HG02798 (cell line): Measurements from ENCODE around the gene MRPL27.

Experiments used
- ATAC-seq: cut with Tn5 transposase; IDR thresholded peaks from one replicate; pipeline ENCODE4 v1.9.1; 2021; ENCODE audit warnings: mild to moderate bottlenecking; ENCODE audit not compliant: unreplicated experiment, poor library complexity

The MRPL27 gene

DNA sequence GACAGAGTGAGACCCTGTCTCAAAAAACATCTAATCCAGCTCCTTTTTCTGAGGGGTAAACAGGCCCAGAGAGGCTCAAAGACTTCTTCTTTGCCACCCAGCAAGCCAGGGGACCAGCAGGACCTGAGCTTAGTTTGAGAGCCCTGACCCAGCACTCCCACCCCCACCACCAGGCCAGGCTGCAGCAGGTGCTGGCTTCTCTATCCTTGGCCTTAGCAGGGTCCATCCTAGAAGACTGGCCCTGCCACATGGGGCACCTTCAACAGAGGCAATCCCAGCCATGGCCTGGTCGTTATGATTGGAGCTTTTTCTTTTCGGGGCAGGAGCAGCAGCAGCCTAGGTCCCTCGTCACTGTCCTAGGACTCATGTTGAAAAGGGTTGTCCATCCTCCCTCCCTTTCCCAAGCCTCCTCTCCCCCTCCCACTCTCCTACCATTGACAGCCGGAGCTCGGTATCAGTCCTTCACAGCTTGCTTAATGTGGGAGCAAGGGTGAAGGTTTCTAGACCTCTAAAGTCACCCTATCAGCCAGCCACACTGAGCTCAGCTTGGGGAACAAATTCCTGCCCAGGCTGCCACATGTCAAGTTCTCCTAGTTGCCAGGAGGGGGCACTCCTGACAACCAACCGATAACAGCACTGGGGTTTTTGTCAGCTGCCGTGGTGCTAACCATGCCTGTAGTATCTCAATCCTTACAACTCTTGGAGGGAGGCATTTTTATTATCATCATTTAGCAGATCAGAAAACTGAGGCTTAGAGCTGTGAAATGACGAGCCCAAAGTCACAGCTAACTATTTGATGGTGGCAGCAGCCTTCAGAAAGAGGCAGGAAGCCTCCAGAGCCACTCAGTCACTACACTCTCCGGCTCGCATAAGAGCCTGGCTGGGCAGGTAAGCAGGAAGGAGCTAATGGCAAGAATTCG is 11.2 kb downstream of the MRPL27 start:
- peak; percentile 62 for ATAC-seq

DNA sequence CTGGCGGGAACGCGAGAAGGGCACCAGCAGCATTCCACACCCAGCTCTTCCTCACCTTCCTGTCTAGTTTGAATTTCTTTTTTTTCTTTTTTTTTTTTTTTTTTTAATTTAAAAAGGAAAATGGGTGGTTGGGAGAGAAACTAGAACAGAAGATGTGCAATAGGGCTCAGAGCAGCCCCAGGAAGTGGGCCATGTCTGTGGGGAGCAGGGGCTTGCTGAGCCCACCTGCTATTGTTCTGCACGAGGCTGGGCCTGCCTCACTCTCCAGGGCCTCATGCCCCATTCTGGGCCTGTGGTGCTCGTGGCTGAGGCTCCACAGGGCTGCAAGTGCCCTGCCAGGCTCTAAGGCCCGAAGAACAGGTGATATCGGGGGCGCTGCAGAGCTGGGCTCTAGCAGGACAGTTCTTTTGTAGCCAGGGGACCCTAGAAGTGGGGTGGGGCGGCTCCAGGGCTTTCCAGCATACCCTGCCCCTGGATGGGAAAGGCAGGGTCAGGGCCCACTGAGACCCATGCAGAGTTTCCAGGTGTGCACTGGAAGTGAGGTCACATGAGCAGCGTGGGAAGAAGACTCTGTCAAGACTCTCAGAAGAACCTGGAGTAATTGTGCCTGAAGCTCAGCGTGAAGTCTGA is 12.4 kb downstream of the MRPL27 start:
- ATAC-seq = no peak

DNA sequence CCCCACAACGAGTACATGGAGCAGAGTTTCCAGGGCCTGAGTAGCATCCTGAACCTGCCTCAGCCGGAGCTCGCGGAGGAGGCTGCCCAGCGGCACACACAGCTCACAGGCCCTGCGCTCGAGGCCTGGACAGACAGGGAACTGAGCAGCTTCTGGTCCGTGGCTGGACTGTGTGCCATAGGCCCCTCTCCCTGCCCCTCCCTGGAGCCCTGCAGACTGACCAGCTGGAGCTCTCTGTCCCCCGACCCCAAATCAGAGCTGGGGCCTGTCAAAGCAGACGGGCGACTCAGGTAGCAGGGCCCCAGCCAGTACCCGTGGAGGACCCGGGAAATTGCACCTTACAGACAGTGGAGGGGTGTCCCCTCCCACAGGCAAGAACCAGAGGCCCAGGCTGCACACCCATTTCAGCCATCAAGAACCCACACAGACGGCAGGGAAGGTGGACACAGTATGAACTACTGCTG is 13.0 kb downstream of the MRPL27 start:
- ATAC-seq = no peak

DNA sequence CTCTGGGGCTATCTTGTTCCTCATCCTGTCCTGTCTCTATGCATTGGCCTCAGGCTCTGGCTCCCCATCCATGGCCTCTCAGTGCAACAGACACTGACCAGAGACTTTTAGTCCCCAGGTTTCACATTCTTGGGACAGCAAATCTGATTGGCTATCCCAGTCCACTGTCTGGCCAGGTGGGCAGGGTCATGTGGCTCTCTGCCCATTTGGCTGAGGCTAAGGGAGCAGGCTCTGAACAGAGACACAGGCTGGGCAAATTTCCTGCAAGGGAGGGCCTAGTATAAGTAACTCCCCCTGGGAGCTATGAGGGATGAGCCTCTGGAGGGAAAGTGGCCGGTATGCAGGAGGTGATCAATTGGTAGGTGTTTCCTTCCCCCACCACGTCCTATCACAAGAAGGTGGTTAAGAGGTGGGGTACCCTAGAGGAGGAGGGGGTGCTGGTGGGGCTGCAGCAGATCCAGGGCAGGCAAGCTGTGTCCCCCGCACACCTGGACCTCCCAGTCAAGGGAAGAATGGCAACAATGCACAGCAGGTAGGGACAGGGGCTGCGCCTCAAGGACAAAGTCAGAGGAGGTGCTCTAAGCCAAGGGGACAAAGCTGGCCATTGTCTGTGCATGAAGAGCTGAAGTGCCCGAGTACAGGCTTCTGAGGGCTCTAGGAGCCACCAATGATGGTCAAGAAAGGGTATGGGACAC is 13.8 kb downstream of the MRPL27 start:
- ATAC-seq = no peak

DNA sequence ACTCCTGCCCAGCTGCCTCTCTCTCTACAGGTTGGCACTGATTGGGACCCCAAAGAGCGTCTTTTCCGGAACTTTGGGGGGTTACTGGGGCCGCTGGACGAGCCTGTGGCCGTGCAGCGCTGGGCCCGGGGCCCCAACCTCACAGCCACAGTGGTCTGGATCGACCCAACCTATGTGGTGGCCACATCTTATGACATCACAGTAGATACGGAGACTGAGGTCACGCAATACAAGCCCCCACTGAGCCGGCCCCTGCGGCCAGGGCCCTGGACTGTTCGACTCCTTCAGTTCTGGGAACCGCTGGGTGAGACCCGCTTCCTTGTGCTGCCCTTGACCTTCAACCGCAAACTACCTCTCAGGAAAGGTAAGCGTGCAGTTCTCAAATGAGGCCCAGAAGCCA is 14.8 kb downstream of the MRPL27 start:
- ATAC-seq = no peak

DNA sequence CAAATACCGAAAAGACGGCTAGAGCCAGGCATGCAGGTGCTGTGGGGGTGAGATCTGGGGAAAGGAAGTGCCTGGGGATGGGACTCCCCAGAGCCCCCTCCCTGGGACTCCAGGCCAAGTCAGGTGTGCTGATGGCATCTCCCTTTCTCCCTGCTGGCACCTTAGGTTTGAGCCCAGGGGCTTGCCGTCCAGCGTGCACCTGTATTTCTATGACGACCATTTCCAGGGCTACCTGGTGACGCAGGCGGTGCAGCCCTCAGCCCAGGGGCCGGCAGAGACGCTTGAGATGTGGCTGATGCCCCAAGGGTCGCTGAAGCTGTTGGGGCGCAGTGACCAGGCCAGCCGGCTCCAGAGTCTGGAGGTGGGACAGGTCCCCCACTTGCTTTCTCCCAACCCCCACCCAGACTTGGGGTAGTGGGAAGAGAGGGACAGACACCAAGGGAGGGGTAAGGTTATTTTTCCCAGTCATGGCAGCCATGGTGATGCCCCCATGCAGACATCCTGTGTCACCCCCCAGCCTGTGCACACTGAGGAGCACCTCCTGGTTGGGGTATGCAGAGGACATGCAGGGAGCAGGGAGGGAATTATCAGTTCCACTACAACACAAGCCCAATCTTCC is 16.0 kb downstream of the MRPL27 start:
- ATAC-seq = no peak

DNA sequence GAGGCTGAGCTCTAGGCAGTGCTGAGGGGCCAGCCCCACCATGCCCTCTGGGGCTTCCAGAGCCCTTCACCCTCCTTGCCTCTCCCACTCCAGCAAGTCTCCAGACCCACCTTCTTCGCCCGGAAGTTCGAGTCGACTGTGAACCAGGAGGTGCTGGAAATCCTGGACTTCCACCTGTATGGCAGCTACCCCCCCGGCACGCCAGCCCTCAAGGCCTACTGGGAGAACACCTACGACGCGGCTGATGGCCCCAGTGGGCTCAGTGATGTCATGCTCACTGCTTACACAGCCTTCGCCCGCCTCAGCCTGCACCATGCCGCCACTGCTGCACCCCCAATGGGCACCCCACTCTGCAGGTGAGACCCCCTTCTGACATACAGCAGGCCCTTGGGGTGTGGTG is 16.6 kb downstream of the MRPL27 start:
- ATAC-seq = no peak

DNA sequence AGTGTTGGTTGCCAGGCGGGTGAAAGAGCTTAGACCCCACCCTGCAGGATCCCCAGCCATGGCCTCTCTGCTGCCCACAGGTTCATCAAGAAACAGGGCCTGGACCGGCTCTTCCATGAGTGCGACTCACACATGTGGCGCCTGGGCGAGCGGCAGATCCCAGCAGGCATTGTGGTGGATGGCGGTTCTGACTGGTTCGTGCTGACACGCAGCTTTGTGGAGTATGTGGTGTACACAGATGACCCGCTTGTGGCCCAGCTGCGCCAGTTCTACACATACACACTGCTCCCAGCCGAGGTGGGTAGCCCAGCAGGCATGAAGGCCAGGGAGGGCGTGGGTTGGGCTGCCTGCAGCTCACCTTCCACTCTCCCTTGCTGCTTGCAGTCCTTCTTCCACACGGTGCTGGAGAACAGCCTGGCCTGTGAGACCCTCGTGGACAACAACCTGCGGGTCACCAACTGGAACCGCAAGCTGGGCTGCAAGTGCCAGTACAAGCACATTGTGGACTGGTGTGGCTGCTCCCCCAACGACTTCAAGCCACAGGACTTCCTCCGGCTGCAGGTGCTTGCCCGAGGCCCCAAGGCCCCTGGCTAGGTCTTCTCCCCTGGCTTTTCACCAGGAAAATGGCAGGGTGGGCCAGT is 17.2 kb downstream of the MRPL27 start:
- ATAC-seq = no peak

DNA sequence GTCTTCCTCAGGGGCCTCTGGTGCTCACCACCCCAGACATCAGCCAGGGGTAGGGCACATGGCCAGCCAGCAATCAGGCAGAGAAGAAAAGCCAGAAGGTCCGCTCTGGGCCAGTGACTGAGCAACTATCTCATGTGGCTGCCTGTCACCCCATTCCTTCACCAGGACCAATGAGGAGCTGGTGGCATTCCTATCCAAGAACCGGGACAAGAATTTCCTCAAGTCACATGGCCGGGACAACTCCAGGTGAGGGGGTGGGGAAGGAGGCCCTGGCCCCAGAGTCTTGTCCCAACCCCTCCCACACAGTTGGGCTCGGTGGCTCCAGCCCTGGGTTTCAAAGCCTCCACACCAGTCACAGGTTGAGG is 17.7 kb downstream of the MRPL27 start:
- no peak for ATAC-seq

DNA sequence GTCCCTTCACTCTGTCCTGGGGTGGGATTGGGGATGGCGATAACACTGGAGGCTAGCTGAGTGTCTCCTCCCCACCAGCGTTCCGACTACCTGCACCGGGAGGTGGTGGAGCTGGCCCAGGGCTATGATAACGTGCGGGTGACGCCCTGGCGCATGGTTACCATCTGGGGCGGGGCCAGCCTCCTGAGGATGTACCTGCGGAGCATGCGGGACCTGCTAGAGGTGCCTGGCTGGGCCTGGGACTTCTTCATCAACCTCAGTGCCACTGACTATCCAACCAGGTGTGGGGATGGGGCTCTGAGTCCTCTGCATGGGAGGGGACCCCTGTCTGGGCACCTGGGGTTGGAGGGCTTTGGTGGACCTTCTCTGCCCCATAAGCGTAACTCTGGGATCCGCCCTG is 18.2 kb downstream of the MRPL27 start:
- no peak for ATAC-seq

DNA sequence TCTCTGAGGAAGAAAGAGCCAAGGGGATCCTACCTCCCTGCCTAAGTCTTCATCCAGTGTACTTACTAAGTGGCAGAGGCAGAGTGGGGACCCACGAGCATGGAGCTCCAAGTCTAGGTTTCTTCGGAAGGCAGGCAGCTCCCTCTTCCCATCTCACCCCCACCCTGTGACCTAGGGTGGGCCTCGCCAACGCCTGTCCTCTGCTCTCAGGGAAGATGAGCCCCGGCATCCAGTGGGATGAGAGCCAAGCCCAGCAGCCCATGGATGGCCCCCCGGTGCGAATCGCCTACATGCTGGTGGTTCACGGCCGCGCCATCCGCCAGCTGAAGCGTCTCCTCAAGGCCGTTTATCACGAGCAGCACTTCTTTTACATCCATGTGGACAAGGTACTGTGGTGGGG is 18.8 kb downstream of the MRPL27 start:
- ATAC-seq = no peak

DNA sequence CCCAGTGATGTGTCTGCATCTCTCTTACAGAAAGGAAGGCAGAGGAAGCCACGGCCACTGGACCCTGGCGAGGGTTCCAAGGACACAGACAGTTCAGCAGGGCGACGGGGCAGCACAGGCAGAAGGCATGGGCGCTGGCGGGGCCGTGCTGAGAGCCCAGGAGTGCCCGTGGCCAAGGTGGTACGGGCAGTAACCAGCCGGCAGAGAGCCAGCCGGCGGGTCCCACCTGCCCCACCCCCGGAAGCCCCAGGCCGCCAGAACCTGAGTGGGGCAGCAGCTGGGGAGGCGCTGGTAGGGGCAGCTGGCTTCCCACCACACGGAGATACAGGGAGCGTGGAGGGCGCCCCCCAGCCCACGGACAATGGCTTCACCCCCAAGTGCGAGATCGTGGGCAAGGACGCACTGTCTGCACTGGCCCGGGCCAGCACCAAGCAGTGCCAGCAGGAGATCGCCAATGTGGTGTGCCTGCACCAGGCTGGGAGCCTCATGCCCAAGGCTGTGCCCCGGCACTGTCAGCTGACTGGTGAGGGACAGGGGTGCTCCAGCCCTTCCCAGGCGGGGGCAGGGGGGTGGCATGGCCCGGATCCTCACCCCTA is 19.3 kb downstream of the MRPL27 start:
- no peak for ATAC-seq

DNA sequence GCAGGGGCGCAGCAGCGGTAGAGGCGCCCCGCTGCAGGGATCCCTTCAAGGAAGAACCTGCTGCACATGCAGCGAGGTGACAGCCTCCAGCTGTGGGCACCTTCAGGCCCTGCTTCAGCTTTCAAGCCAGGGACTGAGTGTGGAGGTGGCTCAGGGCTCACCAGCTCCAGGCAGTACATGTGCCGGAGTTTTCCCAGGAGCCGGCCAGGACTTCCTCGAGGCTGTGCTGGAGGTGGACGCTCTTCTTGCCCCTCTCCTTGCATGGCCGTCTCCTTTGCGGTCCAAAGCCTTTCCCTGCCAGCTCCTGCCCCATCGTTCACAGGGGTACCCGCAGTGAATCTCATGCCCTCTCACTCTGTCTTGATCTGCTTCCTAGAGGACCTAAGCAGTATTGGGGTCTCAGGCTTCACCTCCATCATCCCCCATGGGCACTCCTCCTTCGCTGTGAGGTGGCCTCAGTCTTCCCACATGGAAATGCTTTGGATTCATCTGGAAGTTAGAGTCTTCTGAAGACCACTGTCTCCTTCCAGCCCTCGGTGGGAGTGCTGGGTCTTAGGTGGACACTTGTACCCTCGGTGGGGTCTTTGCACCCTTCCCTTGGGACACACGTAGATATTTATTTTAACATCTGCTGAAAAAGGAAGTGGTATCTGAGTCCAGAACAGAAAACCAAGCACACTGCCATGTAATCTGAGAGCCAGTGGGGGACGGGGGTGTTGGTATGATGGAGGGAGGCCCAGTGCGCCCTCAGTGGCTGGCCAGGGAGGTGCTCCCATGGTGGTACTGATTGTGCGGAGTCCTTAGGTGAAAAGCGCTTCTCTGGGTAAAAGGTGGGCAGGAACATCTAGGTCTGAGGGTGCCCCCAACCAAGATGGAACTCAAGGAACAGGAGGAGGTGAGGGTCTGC is 20.0 kb downstream of the MRPL27 start:
- ATAC-seq = no peak

DNA sequence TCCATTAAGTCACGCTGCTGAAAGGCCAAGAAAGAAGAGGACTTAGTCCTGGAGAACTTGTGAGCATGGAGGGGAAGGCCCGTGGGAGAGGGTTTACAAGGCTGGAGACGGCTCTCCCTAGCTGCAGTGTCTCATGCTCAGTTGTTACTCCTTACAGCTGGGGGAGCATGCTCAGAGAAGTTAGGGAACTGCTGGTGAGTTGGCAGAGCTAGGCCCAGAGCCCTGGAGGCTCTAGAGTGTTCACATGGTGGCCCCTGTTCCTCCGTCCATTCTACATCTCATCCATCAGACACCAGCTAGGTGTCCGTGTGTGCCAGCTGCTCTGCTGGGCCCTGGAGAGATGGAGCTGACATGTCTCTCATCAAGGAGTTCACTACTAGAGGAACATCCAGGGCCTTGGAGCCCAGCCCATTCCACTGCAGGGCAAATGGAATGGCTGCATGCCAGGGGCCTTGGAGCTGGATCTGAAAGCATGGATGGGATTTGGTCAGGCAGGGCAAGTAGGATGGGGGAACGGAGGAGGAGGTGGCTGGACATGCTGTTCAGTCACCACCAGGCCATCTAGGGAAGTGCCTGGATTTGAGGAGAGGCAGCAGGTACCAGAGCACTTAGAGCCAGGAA is 20.8 kb downstream of the MRPL27 start:
- ATAC-seq = no peak

DNA sequence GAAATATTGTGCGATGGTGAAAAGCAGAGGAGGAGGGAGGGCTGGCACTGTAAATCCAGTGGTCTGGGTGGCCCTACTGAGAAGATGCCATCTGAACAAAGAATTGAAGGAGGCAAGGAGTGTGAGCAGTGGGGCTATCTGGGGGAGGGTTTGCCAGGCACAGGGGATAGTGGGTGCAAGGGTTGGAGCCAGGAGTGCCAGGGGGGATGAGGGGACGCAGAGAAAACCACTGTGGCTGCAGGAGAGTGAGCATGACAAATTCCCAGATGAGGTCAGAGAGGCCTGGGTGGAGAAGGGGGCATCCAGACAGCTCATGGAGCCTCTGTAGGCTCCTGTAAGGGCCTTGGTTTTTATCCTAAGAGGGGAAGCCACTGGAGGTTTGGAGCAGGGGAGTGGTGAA is 22.3 kb downstream of the MRPL27 start:
- ATAC-seq = no peak

DNA sequence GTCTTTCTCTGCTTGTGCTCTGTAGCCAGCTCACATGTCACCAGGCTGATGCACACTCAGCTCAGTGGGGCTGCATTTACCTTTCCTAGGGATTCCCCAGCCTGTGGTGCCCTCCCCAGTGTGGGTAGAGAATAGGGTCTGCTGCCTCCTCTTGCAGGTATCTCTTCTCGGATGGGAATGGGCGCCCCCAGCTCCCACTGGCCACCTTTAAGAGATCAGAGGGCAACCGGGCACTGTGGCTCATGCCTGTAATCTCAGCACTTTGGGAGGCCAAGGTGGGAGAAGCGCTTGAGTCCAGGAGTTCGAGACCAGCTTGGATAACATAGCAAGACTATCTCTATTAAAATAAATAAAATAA is 23.8 kb downstream of the MRPL27 start:
- no peak for ATAC-seq

DNA sequence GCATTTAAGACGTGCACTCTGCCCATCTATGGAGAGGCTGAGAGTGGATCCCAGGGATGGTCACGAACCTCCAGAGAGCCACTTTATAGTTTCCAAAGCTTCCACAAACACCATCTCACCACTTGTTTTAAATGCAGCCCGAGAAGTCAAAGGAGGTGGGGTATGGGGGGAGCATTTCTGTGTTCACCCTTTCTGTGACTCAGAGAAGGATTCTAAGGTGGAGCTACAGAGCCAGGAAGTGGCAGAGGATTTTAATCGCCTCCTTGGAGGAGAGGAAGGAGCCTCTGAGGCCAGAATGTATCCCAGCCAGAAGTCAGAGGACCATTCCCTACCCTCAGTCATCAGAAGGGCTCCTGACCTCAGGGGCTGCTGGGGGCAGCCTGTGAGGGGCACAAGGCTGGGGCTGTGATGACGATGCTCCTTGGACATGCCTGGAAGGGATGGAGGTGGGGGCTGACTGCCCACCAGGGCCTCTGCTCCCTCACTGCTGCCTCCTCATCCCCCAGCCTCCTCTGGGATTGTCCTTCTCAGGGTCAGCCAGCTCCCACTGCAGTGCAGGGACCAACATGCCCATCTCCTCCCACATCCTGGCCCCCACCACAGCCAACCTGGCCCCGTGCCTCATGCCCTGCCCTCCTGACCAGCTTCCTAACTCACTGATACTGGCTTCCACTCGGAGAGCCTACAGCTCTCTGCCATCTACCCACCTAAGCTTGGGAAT is 24.3 kb downstream of the MRPL27 start:
- no peak for ATAC-seq

DNA sequence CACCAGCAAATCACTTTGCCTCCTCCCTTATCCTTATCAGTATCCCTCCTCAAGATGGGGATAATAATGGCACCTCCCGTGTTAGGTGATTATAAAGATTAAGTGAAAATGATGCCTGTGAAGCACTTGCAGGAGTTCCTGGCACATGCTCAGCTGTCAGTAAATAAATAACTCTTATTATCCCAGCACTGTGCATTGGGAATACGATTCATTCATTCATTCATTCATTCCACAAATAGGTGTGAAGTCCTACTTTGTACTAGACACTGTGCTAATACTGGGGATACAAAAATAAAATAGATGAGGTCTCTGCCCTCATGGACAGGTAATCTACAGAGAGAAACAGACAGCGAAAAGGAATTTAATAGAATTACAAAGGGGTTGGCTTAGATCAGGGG is 25.1 kb downstream of the MRPL27 start:
- ATAC-seq = no peak
